ENCODE results near the gene TBCD.

- TF ChIP-seq CTCF (IDR thresholded peaks at IDR 0.05): peak in 2 of 3 donors; percentile 76 to 80
- TF ChIP-seq POLR2A (IDR thresholded peaks at IDR 0.05): no peak
Measured at GRCh38 chr17:82963104-82963950, 211.5 kb downstream of the TBCD start.

Measured in breast epithelium (tissue), 3 donors.